NCI-H1105 (cell line): ENCODE results near the gene LCN10.
A peak's percentile ranks its signal among the peaks of the same experiment; 100 is the strongest.
"Not testable (repeated sequence)": the region's sequence is repeated elsewhere in the genome, so short reads cannot be mapped to it uniquely, and the experiment has no call there.

ENCODE experiments used
- DNase-seq: peaks from one replicate; lab custom pipeline; 2025; lab: John Stamatoyannopoulos, UW

LCN10 gene

DNA sequence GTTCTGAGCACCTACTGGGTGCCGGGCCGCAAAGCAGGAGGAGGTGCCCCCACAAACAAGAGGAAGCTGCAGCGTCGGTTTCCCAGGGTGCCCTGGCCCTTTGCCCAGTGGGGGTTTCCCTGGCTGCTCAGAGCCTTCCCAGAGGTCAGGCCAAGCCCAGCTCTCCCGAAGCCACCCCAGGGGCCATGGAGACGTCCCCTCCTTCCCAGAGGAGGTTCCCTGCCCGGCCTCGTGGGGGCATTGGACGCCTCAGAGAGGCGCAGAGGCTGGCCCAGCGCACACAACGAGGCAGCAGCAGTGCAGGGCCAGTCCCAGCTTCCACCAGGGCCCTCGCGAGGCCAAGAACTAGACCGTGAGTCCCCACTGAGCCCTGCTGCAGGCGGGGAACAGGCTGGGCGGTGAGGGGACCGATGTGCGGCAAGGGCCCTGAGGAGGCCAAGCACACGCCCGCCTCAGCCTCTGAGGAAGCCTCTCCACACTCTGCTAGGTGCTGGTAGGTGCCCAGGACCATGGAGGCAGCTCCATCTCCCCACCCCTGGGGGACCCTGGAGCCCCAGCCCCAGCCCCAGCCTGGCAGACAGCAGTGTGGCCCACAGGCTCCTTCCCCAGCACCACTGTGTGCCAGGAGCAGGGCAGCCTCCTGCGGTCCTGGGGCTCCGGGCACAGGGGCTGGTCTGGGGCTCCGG, 23.4 kb downstream of the LCN10 start:
- DNase-seq, result no peak

- no peak for DNase-seq
These were observed 24.2 kb downstream of the LCN10 start for GRCh38 chr9:136718345-136719194.

GRCh38 chr9:136717399-136717798, 25.3 kb downstream of the LCN10 start:
- no peak for DNase-seq

GRCh38 chr9:136714893-136715274, 27.9 kb downstream of the LCN10 start:
- no peak for DNase-seq

GRCh38 chr9:136714096-136714892, 28.4 kb downstream of the LCN10 start:
- DNase-seq, result no peak

- peak; percentile 35 for DNase-seq
These were observed 29.2 kb downstream of the LCN10 start for GRCh38 chr9:136713550-136713949.

DNA sequence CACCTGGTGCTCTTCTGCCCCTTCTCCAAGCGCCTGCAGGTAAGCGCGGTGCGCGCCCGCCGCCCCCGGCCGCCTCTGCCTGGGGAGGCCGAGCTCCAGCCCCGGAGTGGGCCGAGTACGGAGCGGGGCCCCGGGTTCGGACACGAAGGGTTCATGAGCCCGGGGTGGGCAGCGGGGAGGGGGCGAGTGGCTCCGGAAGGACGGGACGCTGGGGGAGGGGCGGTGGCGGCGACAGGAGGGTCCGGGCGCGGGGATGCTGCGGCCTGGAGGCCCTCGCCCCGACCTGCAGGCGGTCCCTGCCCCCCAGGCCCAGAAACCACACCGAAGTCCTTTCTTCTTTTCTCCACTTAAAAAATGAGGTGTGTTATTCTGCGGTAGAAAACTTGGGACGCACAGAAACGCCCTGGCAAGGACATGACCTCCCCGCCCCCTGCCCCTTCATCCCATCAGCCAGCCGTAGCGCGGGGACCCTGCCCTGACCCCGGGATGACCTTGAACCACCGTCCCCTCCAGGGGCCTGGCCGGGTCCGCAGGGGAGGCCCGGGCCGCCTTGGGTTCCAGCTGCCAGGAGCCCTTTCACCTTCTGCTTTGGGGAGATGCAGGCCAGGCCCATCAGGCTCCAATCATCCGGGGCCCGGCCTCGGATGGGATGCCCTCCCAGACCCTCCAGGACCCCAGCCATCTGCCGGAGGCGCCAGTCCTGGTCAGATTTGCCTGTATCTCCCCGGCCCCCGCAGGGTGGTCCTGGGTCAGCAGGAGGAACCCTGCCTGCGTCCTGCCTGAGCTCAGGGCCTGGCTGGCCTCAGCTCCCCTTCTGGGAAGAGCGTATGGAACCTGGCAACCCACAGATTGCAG, 29.8 kb downstream of the LCN10 start:
- no peak for DNase-seq

DNA sequence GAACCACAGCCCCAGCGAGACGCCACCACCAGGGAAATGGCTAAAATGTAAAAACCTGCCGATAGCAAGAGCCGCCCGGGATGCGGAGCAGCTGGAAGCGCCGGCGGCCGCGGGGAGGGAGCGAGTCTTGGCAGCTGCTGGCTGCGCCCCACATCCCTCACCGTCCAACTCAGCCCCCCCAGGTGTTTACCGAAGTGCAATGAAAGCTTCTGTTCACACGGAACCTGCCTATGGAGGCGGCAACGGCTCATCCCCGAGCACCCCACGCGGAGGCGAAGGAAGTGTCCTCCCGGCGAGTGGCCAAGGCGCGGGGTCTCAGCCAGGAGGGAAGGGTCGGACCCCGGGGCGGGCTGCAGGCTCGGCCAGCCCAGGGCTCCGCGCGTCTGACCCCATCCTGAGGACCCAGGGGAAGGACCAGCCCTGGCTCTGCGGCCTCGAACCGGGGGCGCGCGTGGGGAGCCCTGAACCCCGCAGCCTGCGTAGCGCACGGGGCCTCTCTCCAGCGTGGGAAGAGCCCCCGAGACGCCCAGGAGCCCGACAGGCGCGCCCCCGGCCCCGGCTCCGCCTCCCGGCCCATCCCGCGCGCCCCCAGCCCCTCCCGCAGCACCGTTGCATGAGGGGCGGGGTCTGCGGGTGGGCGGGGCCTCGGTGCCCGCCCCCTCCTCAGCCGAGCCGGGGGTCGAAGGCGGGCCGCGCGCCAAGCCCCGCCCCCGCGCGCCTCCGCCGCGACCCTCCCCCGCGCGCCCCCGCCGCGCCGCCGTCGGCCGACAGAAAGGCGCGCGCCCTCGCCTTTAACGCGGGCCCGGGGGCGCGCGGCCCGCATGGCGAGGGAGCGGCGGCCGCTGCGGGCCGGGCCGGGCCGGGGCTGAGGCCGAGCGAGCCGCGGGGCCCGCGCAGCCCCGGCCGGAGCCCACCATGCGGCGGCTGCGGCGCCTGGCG, 30.7 kb downstream of the LCN10 start, which contains the start of gene DIPK1B:
DIPK1B (plus strand) TSS at position 822 of the 939 bp plus-strand sequence; CDS start at position 916, 94 bp downstream.
- DNase-seq, result peak; percentile 60

DNA sequence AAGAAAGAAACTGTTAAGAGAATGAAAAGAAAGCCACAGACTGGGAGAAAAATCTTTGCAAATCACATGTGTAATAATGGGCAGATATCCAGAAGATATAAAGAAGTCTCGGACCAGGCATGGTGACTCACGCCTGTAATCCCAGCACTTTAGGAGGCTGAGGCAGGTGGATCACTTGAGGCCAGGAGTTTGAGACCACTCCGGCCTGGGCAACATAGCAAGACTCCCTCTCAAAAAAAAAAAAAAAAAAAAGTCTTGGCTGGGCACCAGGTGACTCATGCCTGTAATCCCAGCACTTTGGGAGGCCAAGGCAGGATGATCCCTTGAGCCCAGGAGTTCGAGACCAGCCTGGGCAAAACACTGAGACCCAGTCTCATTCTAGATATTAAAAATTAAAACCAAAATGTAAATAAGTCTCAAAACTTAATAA, 31.5 kb downstream of the LCN10 start:
- not testable (repeated sequence) for DNase-seq

GRCh38 chr9:136710543-136710942, 32.2 kb downstream of the LCN10 start:
- no peak for DNase-seq

DNA sequence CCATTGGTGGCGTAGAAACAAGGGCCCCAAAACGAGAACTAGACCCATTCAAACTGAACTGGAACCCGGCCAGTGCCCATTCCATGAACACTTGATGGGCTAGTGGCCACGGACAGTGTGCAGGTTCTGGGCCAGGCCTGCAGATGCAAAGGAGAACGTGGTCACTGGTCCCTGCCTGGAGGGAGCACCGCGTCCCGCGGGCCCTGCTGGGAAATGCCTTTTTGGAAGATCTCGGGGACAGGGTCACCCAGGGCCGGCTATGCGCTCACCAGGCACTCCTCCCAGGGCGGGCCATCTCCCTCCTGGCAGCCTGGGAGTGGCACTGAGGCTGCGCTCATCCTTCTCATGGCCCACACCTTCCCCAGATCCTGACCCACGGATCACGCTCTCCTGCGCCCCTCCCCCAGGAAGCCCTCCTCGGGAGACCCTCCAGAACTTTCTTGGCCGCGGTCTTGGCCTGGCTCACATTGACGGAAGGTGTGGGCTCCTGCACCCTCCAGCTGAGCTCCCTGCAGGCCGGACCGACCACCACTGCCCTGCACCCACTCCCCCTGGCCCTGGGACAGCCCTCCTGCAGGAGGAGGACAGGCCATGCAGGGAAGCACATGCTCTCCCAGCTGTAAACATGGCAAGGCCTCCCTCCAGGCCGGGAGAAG, 33.2 kb downstream of the LCN10 start:
- DNase-seq, result no peak

- no peak for DNase-seq
These were observed 34.8 kb downstream of the LCN10 start for GRCh38 chr9:136707849-136708517.

GRCh38 chr9:136707011-136707410, 35.7 kb downstream of the LCN10 start:
- DNase-seq, result no peak

DNA sequence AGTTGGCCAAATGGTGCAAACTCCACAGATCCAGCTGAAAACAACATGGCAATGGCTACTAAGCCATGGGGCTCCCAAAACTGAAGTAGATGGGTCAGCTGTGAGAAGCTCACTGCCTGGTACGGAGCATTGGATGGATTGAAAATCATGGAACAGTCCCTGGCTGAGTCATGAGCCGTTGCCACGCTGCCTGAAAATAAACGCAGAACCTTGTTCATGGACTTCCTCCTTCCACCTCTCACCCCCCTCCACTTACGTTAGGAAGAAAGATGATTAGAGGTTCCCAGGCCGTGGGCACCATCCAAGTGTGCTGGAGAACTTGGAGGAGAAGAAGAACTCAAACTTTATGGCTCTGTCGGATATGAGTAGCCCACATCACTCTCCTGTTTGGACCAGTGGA, 37.2 kb downstream of the LCN10 start:
- no peak for DNase-seq

- DNase-seq, result not testable (repeated sequence)
These were observed 38.0 kb downstream of the LCN10 start for GRCh38 chr9:136704741-136705140.

DNA sequence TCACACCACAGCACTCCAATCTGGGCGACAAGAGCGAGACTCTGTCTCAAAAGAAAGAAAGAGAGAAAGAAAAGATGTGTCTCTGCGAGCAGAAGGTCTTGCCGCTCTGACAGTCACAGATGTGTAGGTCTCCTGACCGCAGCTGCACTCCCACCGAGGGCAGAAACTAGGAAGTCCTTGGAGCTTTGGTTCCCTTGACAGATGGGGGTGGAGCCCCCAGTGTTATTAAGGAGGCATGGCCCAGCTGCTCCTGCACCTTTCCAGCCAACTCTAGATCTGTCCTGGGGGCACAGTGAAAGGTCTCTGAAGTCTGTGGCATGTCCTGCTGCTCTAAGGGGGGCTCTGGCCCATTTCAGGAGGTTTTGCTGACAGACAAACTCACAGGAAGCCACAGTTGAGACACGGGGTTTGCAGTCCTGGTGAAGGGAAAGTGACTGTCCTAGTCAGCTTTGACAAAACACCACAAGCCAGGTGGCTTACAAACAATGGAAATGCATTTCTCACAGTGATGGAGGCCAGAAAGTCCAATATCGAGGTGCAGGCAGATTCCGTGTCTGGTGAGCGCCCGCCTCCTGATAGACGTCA, 39.4 kb downstream of the LCN10 start:
- no peak for DNase-seq

- no peak for DNase-seq
These were observed 41.1 kb downstream of the LCN10 start for GRCh38 chr9:136701668-136702053.

DNA sequence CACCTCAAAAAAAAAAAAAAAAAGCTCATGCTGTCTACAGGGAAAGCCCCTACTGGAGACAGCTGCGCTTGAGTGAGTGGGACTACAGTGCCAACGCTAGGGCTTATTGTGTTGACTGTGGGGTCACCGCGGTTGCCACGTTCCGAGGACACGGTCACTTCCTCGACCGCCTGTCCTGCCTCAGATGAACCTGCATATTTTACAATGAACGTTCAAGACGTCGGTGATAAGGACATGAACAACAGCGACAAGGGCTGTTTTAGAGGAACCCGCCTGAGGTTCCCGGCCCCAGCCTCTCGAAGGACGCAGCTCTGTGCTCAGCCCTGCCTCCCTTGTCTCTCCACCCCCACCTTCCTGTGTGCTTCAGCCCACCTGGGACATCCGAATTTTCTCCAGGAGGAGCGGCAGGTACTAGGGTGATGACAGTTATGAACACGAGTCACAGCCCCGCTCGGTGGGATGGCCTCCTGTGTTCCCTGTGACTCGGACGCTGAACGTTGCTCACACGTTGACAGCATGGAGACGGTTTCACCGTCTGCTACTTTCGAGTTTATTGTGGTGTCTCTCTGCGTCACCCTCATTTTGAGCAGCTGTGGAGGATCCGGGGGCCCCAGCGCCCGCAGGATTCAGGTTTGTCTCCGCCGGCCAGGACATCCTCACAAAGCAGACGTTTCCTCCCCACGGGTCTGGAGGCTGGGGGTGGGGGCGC, 41.6 kb downstream of the LCN10 start:
- no peak for DNase-seq
